IPS-18c (cell line): ENCODE measurements around the gene LIME1.

Source experiments
- H3K4me3 ChIP-seq: 2 replicates; pipeline ENCODE4 v1.7.0; 2013; ENCODE audit warnings: low read depth, mild to moderate bottlenecking, low read length, moderate library complexity; ENCODE audit not compliant: insufficient read depth
- H3K9me3 ChIP-seq: one replicate; pipeline ENCODE4 v1.6.1; 2013; ENCODE audit warnings: mild to moderate bottlenecking, low read length, moderate library complexity; ENCODE audit not compliant: control insufficient read depth, insufficient read depth

LIME1 gene

GRCh38 chr20:63695424-63696305 is 40.8 kb upstream of the LIME1 start:
- Histone ChIP-seq H3K9me3 (peaks cover 2% of the 10 kb centered on the region), H3K4me3 (peak overlapping the region; percentile 31; the same call in 1 of the 2 replicates)

GRCh38 chr20:63696306-63696627 is 40.2 kb upstream of the LIME1 start:
- H3K4me3 ChIP-seq = peak overlapping the region; percentile 47
- H3K9me3 ChIP-seq = peaks cover 2% of the 10 kb centered on the region

GRCh38 chr20:63696628-63697356 is 39.7 kb upstream of the LIME1 start, which contains the start of gene TNFRSF6B:
Gene TNFRSF6B, plus strand, starts transcription at chr20:63696652. Its CDS starts 116 bp downstream, at chr20:63696768.
- Histone ChIP-seq H3K9me3 (peaks cover 2% of the 10 kb centered on the region), H3K4me3 (peak within 1 kb of the TSS; percentile 47)

- Histone ChIP-seq H3K4me3 (no peak overlapping the region), H3K9me3 (peaks cover 2% of the 10 kb centered on the region)
These were observed 39.1 kb upstream of the LIME1 start for GRCh38 chr20:63697357-63697867.

- Histone ChIP-seq H3K9me3 (peaks cover 2% of the 10 kb centered on the region), H3K4me3 (no peak overlapping the region)
These were observed 38.5 kb upstream of the LIME1 start for GRCh38 chr20:63697868-63698545.

DNA sequence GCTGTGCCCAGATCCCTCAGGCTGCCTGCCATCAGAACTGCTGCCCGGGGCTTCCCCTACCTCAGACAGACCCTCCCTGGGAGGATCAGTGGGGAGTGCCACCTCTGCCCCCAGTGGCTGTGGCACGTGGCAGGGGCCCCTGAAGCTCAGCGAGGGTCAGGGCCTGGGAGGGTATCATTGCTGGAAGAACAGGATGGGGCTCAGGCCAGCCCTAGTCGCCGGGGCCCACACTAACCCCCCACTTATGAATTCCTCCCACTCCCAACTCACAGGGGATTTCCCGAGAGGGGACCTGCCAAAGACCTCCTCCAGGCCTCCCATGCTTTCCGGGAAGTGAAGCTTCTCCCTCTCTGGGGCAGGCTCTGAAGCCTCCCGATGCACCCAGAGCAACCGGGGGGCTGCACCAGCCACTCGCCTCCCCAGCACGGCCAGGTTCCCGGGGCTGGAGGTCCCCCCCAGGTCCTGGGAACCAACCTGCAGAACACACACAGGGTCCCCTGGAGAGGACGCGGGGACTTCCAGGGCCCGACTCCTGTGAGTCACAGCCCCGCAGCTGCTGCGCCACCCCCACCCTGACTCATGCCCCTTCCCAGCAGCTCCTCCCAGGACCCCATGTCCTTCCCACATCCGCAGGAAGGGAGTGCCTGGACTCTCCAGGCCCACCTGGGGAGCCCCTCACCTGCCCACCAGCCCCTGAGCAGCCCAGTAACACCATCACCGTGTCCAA is 37.6 kb upstream of the LIME1 start:
- peaks cover 2% of the 10 kb centered on the region for H3K9me3 ChIP-seq
- H3K4me3 ChIP-seq = no peak overlapping the region

DNA sequence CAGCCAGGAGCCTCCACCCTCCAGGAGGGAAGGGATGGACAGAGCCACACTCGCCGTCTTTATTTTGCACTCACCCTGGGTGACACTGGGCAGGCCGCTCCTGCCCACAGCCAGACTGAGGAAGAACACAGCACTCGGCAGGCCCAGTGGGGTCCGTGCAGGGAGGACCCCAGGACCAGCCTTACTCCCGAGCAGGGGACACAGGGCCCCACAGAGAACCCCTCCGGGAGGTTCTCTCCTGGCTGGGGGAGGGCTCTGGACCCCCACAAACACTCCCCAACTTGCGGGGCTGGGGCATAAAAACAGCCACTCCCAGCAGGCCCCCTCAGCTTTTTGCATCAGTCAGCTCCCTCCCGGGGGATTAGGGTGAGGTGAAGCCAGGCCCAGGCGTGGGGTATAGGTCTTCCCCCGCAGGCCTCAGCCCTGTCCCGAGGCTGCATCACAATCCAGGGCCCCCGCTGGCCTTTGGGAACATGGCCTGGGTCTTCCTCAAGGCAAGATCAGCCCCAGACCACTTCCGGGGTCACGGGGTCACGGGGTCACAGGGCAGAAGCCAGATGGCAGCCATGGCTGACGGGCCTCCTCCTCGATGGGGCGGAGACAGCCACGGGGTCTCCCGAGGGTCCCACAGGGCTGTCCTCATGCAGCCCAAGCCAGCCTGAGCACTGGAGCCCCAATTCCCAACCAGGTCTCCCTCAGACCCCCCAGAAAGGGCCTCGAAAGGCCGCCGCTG is 36.8 kb upstream of the LIME1 start:
- H3K4me3 ChIP-seq = no peak overlapping the region

DNA sequence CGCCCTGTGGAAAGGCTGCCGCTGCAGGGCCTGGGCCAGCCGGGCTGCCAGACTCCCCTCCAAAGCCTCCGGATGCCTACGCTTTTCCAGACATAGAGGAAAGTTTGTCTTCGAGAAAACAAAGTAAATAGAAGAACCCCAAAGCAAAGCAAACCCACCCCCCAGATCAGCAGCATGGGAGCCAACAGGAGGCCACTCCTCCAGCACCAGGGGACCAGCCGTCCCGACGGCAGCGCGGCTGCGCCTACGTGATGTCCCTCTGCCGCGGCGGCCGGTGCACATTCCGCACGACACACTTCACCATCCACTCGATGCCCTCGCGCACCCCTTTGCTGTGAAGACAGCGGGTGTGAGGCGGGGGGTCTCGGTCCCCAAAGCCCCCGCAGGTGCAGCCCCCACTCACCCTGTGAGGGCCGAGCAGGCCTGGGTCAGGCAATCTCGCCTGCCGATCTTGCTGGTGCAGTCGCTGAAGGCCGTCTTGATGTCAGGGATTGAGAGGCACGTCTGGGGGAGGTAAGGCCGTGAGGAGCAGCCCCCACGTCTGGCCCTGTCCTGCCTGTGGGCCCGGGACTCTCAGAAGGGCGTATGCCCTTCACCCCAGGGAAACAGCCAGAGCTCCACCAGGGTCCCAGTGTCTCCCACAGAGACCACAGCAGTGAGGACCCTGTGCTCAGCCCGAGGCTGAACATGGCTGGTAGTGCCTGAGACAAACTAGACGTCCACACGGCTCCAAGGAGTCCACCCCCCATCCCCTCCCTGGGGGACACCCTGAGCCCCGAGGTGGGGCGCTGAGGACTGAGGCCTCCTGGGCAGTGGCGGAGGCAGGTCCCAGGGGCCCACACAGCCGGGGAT is 36.0 kb upstream of the LIME1 start:
- no peak overlapping the region for H3K4me3 ChIP-seq
- peaks cover 2% of the 10 kb centered on the region for H3K9me3 ChIP-seq

More for the DNA sequence above, 36.8 kb upstream of the LIME1 start:
- H3K9me3 ChIP-seq = peaks cover 2% of the 10 kb centered on the region

GRCh38 chr20:63701051-63701328 is 35.5 kb upstream of the LIME1 start:
- H3K4me3 ChIP-seq = no peak overlapping the region
- H3K9me3 ChIP-seq = peaks cover 2% of the 10 kb centered on the region

DNA sequence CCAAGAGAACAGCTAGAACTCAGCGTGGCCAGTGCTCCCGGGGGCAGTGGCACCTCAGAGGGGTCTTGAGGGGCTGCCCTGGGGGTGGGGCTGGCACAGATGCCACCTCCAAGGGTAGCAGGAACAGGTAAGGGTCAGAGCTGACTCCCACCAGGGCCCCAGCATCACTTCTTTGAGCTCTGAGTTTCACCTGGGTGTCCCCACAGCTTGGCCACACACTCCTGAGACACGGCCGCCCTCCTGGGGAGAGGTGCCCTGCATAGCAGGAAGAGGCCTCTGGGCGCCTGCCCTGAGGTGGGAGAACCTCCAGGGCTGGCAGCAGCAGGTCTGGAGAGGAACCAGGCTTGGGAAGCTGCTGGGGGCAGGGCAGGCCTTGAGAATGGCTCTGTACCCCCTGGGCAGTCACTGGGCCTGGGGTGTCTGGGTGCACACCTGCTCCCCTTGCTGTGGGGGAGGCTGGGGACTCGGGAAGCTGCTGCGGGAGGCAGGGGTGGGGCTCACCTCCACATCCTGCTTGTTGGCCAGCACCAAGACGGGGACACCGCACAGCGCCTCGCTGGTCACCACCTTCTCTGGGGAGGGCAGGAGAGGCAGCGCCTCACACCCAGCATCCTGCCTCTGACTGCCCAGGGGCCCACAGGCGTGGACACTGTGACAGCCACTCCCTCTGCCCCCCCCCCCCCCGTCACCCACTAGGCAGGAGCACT is 35.0 kb upstream of the LIME1 start:
- no peak overlapping the region for H3K4me3 ChIP-seq
- peaks cover 2% of the 10 kb centered on the region for H3K9me3 ChIP-seq

DNA sequence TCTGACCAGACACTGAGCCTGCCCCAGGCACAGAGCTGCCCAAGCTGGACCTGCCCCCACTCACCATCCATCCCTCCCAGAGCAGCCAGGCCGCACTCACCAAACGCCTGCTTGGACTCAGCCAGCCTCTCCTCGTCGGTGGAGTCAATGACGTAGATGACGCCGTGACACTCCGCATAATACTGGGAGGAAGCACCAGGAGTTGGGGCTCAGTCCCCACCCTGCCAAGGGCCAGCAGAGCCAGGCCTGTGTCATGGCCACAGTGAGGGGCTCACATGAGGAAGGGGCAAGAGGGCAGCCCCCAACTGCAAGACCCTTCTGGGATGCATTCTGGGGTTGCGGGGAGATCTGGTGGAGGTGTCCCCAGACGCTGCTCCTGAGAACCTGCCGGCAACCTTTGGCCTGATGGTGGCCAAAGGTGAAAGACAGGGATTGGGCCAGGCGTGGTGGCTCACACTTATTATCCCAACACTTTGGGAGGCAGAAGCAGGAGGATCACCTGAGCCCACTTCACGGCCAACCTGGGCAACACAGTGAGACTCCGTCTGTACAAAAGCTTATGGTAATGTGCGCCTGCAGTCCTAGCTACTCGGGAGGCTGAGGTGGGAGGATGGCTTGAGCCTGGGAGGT is 34.3 kb upstream of the LIME1 start:
- H3K9me3 ChIP-seq = peaks cover 2% of the 10 kb centered on the region

DNA sequence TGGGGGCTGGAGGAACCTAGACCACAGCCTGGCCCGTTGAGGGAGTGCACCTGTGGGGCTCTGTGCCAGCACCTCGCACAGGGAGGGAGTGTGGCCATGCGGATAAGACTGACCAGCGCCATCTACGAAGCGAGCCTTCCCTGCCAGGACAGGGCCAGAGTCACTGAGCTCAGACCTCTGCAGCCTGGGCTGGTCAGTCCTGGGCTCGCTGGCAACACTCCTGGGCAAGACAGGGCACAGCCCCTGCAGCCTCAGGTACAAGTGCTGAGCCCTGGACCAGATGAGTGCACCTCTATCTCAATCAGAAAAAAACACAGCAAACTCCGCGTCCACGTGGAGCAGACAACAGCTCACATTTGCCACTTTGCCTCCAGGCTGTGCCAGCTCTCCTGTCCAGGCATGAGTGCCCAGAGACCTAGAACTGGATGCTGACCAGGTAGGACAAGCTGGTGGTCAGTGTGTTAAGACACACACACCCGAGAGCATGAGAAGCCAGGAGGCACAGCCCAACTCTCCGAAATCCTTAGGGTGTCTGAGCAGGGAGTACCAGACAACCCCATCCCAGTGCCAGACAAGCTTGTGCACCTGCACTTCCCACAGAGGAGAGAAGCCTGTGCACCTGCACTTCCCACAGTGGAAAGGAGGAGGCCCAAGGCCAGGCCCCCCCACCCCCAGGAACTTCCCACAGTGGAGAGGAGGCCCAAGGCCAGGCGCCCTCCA is 33.6 kb upstream of the LIME1 start:
- Histone ChIP-seq H3K9me3 (no peaks in the 10 kb centered on the region), H3K4me3 (no peak overlapping the region)

More for the DNA sequence above, 34.3 kb upstream of the LIME1 start:
- no peak overlapping the region for H3K4me3 ChIP-seq

- Histone ChIP-seq H3K4me3 (no peak overlapping the region), H3K9me3 (no peaks in the 10 kb centered on the region)
These were observed 32.9 kb upstream of the LIME1 start for GRCh38 chr20:63703471-63703975.
